IMR-90 (cell line): ENCODE measurements around the gene MED17. TPM values are rescaled to one million over a fixed set of nuclear protein-coding genes. Genes with fewer than 3 reads are reported as not detected.

Experiments used
- ATAC-seq: fragments of 200-7000 bp; cut with Tn5 transposase; 2 replicates; pipeline ENCODE4 v1.9.1; 2020; ENCODE audit warnings: low read depth, mild to moderate bottlenecking, moderate library complexity
- BruUV-seq: library from RNA; stranded (reverse); fragments of 400-500 nt; replicated peaks from 2 replicates; lab custom pipeline; 2021; lab: Mats Ljungman, UMichigan
- CTCF ChIA-PET: fragments of 300-600 bp; formaldehyde crosslinking; extraction: SDS; loops from one replicate; lab custom pipeline; 2021; ENCODE audit warnings: antibody characterized with exemption; lab: Yijun Ruan, JAX
- POLR2A ChIA-PET: fragments of 300-600 bp; sonication (Branson Sonifier 250); formaldehyde crosslinking; loops from one replicate; lab custom pipeline; 2022; ENCODE audit warnings: antibody characterized with exemption; ENCODE audit not compliant: unreplicated experiment; lab: Charles Lee
- DNase-seq: peaks from one replicate; pipeline ENCODE4 v3.0.0; 2013
- H2AFZ ChIP-seq: replicated peaks from 2 replicates; pipeline ENCODE3; 2013; ENCODE audit warnings: low read length, mild to moderate bottlenecking; ENCODE audit not compliant: poor library complexity
- H2AK5ac ChIP-seq: 2 replicates; pipeline ENCODE4 v1.6.1; 2013; ENCODE audit warnings: low read depth, low read length, inconsistent platforms
- H2AK9ac ChIP-seq: replicated peaks from 2 replicates; pipeline ENCODE3; 2013; ENCODE audit warnings: mild to moderate bottlenecking, low read depth, low read length, moderate library complexity; ENCODE audit not compliant: poor library complexity
- H2BK120ac ChIP-seq: 2 replicates; pipeline ENCODE4 v1.6.1; 2013; ENCODE audit warnings: low read depth, low read length, inconsistent platforms
- H2BK15ac ChIP-seq: 3 replicates; pipeline ENCODE4 v1.6.1; 2013; ENCODE audit warnings: low read depth, low read length, inconsistent platforms
- H2BK20ac ChIP-seq: 2 replicates; pipeline ENCODE4 v1.6.1; 2013; ENCODE audit warnings: low read depth, mild to moderate bottlenecking, inconsistent platforms, low read length, moderate library complexity
- H2BK5ac ChIP-seq: 2 replicates; pipeline ENCODE4 v1.6.1; 2013; ENCODE audit warnings: mild to moderate bottlenecking, low read depth, low read length, inconsistent platforms; ENCODE audit not compliant: poor library complexity, severe bottlenecking
- H3K14ac ChIP-seq: replicated peaks from 2 replicates; pipeline ENCODE4 v1.6.1; 2013; ENCODE audit warnings: low read depth, low read length, inconsistent platforms
- H3K18ac ChIP-seq: 2 replicates; pipeline ENCODE4 v1.6.1; 2013; ENCODE audit warnings: low read depth, low read length, control low read depth
- H3K23ac ChIP-seq: 2 replicates; pipeline ENCODE4 v1.6.1; 2013; ENCODE audit warnings: low read depth, low read length, inconsistent platforms
- H3K27ac ChIP-seq: 2 replicates; pipeline ENCODE4 v1.5.1; 2013; ENCODE audit warnings: mild to moderate bottlenecking, control low read depth, low read length; ENCODE audit not compliant: insufficient read depth
- H3K27me3 ChIP-seq: 2 replicates; pipeline ENCODE4 v1.6.1; 2013; ENCODE audit warnings: low read length; ENCODE audit not compliant: control insufficient read depth, insufficient read depth
- H3K36me3 ChIP-seq: 2 replicates; pipeline ENCODE4 v1.6.1; 2013; ENCODE audit warnings: low read length, mixed read lengths; ENCODE audit not compliant: control insufficient read depth, insufficient read depth
- H3K4ac ChIP-seq: 2 replicates; pipeline ENCODE4 v1.6.1; 2013; ENCODE audit warnings: low read depth, low read length, inconsistent platforms
- H3K4me1 ChIP-seq: 2 replicates; pipeline ENCODE4 v1.6.1; 2013; ENCODE audit warnings: low read length, mixed read lengths; ENCODE audit not compliant: control insufficient read depth, insufficient read depth
- H3K4me2 ChIP-seq: 2 replicates; pipeline ENCODE4 v1.6.1; 2013; ENCODE audit warnings: low read depth, mild to moderate bottlenecking, control low read depth, low read length, moderate library complexity
- H3K4me3 ChIP-seq: 2 replicates; pipeline ENCODE4 v1.5.1; 2013; ENCODE audit warnings: low read depth, mild to moderate bottlenecking, control low read depth, low read length, moderate library complexity; ENCODE audit not compliant: insufficient read depth
- H3K56ac ChIP-seq: 2 replicates; pipeline ENCODE4 v1.6.1; 2013; ENCODE audit warnings: low read length, inconsistent platforms; ENCODE audit not compliant: insufficient read depth; ENCODE audit errors: extremely low read depth
- H3K79me1 ChIP-seq, 2 experiments: 2 replicates each; pipeline ENCODE4 v1.6.1; 2013; ENCODE audit warnings: low read length in 2 of 2, inconsistent platforms in 1 of 2, low read depth in 1 of 2
- H3K9ac ChIP-seq: 2 replicates; pipeline ENCODE4 v1.6.1; 2013; ENCODE audit warnings: low read depth, low read length, control low read depth
- H3K9me1 ChIP-seq: 2 replicates; pipeline ENCODE4 v1.6.1; 2013; ENCODE audit warnings: low read length, inconsistent platforms; ENCODE audit not compliant: insufficient read depth
- H3K9me3 ChIP-seq: 2 replicates; pipeline ENCODE4 v1.6.1; 2013; ENCODE audit warnings: low read length; ENCODE audit not compliant: control insufficient read depth, insufficient read depth
- H4K20me1 ChIP-seq: 2 replicates; pipeline ENCODE4 v1.6.1; 2013; ENCODE audit warnings: low read length, inconsistent platforms; ENCODE audit not compliant: insufficient read depth
- H4K5ac ChIP-seq: 2 replicates; pipeline ENCODE4 v1.6.1; 2013; ENCODE audit warnings: mild to moderate bottlenecking, low read depth, low read length, control low read depth
- H4K8ac ChIP-seq, 2 experiments: 2 replicates each; pipeline ENCODE4 v1.6.1; 2013; ENCODE audit warnings: low read depth in 2 of 2, low read length in 2 of 2, control low read depth in 1 of 2, inconsistent platforms in 1 of 2
- H4K91ac ChIP-seq: 2 replicates; pipeline ENCODE4 v1.6.1; 2013; ENCODE audit warnings: low read depth, low read length, inconsistent platforms; ENCODE audit not compliant: insufficient read depth
- BHLHE40 ChIP-seq: fragments of 150-350 bp; IDR thresholded peaks from 2 replicates; pipeline ENCODE4 v1.6.1; 2016; ENCODE audit warnings: mild to moderate bottlenecking, low read depth, low read length
- CEBPB ChIP-seq: IDR thresholded peaks from 2 replicates; pipeline ENCODE4 v1.6.1; 2012; ENCODE audit warnings: low read depth, low read length, improper control_type of control experiment
- CHD1 ChIP-seq: IDR thresholded peaks from 2 replicates; pipeline ENCODE4 v1.6.1; 2012; ENCODE audit warnings: low read depth, low read length, improper control_type of control experiment
- CTCF ChIP-seq: conservative IDR thresholded peaks from 2 replicates; pipeline ENCODE4 v1.5.1; 2012; ENCODE audit warnings: mild to moderate bottlenecking, low read depth, low read length, improper control_type of control experiment
- ELK1 ChIP-seq: fragments of 150-350 bp; IDR thresholded peaks from 2 replicates; pipeline ENCODE4 v1.6.1; 2016; ENCODE audit warnings: low read depth, mild to moderate bottlenecking, low read length, moderate library complexity, borderline replicate concordance
- FOS ChIP-seq: fragments of 150-350 bp; IDR thresholded peaks from 2 replicates; pipeline ENCODE4 v1.6.1; 2016; ENCODE audit warnings: low read depth, low read length
- MAFK ChIP-seq: IDR thresholded peaks from 2 replicates; pipeline ENCODE4 v1.6.1; 2012; ENCODE audit warnings: low read depth, low read length, improper control_type of control experiment
- MAZ ChIP-seq: IDR thresholded peaks from 2 replicates; pipeline ENCODE4 v1.6.1; 2012; ENCODE audit warnings: low read depth, mild to moderate bottlenecking, low read length, improper control_type of control experiment, moderate library complexity, borderline replicate concordance
- MXI1 ChIP-seq: IDR thresholded peaks from 2 replicates; pipeline ENCODE4 v1.6.1; 2012; ENCODE audit warnings: low read depth, mild to moderate bottlenecking, low read length, moderate library complexity, borderline replicate concordance
- NFE2L2 ChIP-seq: fragments of 150-350 bp; IDR thresholded peaks from 2 replicates; pipeline ENCODE4 v1.6.1; 2016; ENCODE audit warnings: low read depth, mild to moderate bottlenecking, low read length
- POLR2A ChIP-seq: IDR thresholded peaks from 2 replicates; pipeline ENCODE4 v1.6.1; 2012; ENCODE audit warnings: mild to moderate bottlenecking, low read depth, low read length
- RAD21 ChIP-seq: IDR thresholded peaks from 2 replicates; pipeline ENCODE4 v1.6.1; 2012; ENCODE audit warnings: low read length, improper control_type of control experiment
- RCOR1 ChIP-seq: IDR thresholded peaks from 2 replicates; pipeline ENCODE4 v1.6.1; 2012; ENCODE audit warnings: mild to moderate bottlenecking, low read length, improper control_type of control experiment; ENCODE audit not compliant: insufficient replicate concordance
- RFX5 ChIP-seq: IDR thresholded peaks from 2 replicates; pipeline ENCODE4 v1.8.0; 2012; ENCODE audit warnings: low read depth, mild to moderate bottlenecking, low read length, moderate library complexity
- SMC3 ChIP-seq: fragments of 150-350 bp; IDR thresholded peaks from 2 replicates; pipeline ENCODE4 v1.6.1; 2016; ENCODE audit warnings: low read depth, mild to moderate bottlenecking, antibody characterized with exemption, low read length, moderate library complexity
- USF2 ChIP-seq: fragments of 150-350 bp; IDR thresholded peaks from 2 replicates; pipeline ENCODE4 v1.6.1; 2017; ENCODE audit warnings: mild to moderate bottlenecking, antibody characterized with exemption, low read length, low read depth
- WGBS, 2 experiments: methylation state at CpG; one replicate each; pipeline versions ENCODE4 v1.1.5 to v1.1.7; 2013; ENCODE audit warnings: missing lambda C conversion rate in 2 of 2; ENCODE audit not compliant: insufficient read length in 1 of 2; ENCODE audit errors: extremely low coverage in 2 of 2; 5-methylcytosine and 5-hydroxymethylcytosine counted together
- dilution Hi-C: fragments of 300-500 bp; cut with HindIII; formaldehyde crosslinking; loops from one replicate; pipeline ENCODE4 v1.14.3; 2018; ENCODE audit warnings: low sequenced_read_pairs; ENCODE audit not compliant: unreplicated experiment
- in situ Hi-C: fragments of 300-500 bp; cut with MboI; formaldehyde crosslinking; loops from 3 replicates; pipeline ENCODE4 v1.14.3; 2019; ENCODE audit warnings: low sequenced_read_pairs, inconsistent platforms, mixed read lengths
- intact Hi-C: fragments of 100-400 bp; cut with micrococcal nuclease; formaldehyde crosslinking; loops from 2 replicates; pipeline ENCODE4 v1.10.0; 2022
- polyA plus RNA-seq, 3 experiments: library from polyadenylated mRNA; depleted of rRNA; stranded (reverse); fragments of >200 nt; gene quantifications; 2 replicates each; pipeline ENCODE4 v1.2.3, GENCODE V29; 2012; ENCODE audit warnings: low replicate concordance in 1 of 3
- total RNA-seq: library from RNA; depleted of rRNA; stranded (reverse); fragments of >200 nt; gene quantifications from 2 replicates; pipeline ENCODE4 v1.2.3, GENCODE V29; 2012

Gene MED17
- total and polyA plus RNA-seq, 2 of the 4 experiments (the other 2 are of a cell fraction), result 20.0 to 23.3 TPM

- no peak for DNase-seq
- ChIA-PET POLR2A (no interaction called here), CTCF (no interaction called here)
- Histone ChIP-seq H3K27me3 (no peaks in the 10 kb centered on the region), H2AFZ (no peak overlapping the region), H2AK5ac (no peak overlapping the region), H3K14ac (no peak overlapping the region), H3K79me1 (no peaks in the 10 kb centered on the region), H2BK5ac (no peak overlapping the region), H3K4me1 (no peaks in the 10 kb centered on the region), H4K8ac (no peak overlapping the region), H2BK20ac (no peak overlapping the region), H3K4ac (no peak overlapping the region), H4K5ac (no peak overlapping the region), H3K4me2 (no peak overlapping the region), H3K36me3 (no peaks in the 10 kb centered on the region), H3K9me1 (no peaks in the 10 kb centered on the region), H4K91ac (no peak overlapping the region), H2BK15ac (no peak overlapping the region), H3K18ac (no peak overlapping the region), H4K20me1 (no peaks in the 10 kb centered on the region), H3K56ac (no peak overlapping the region), H2AK9ac (no peak overlapping the region), H3K9me3 (peaks cover 2% of the 10 kb centered on the region; the same call in 1 of the 2 replicates), H2BK120ac (no peak overlapping the region), H3K9ac (no peak overlapping the region), H3K4me3 (no peak overlapping the region), H3K23ac (no peak overlapping the region), H3K27ac (no peak overlapping the region)
- dilution Hi-C loops, result no loop called here
- TF ChIP-seq CTCF (no peak), RCOR1 (no peak), CEBPB (no peak), CHD1 (no peak), SMC3 (no peak), USF2 (no peak), MAFK (no peak), BHLHE40 (no peak), RAD21 (no peak), NFE2L2 (no peak), RFX5 (no peak), FOS (no peak), MAZ (no peak), MXI1 (no peak), POLR2A (no peak), ELK1 (no peak)
- WGBS, 2 experiments, result 80% methylated on average over 1 of the region's 3 CpGs; no CpG with 5 or more reads in 1 of the 2 experiments
- ATAC-seq, result no peak
- no TSS peak for BruUV-seq
- intact Hi-C loops, result no loop called here
- in situ Hi-C loops, result no loop called here
These were observed 11.0 kb upstream of the MED17 start for GRCh38 chr11:93773045-93773477.
